ENCODE data around the gene PBOV1.
"Not testable (repeated sequence)": the region's sequence is repeated elsewhere in the genome, so short reads cannot be mapped to it uniquely, and the experiment has no call there.

PBOV1 gene

DNA sequence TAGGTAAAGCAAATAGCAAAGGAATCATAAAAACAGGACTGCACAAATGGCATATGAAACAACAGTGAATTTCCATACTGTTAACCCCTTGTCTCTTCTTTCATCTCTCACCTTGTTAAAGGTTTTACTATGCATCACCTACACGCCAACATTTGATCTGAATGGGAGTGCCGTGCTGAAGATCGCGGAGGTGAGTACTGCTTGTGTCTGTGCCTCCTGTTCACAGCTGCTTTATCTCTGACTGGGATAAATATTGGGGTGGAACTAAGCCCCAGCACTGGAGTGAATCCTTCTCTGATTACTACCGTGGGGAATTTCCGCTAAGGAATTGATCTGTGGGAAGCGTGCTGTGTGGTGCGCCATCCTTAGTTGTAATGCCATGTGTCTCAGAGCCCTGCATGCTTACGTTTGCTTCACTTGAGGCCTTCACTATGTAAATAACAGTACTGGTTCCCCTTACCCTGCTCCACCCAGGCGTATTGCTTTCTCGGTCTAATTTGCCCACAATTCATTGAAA is 11.4 kb upstream of the PBOV1 start:
- Histone ChIP-seq H3K27ac (no peak overlapping the region), H4K20me1 (no peaks in the 10 kb centered on the region), H3K36me3 (no peaks in the 10 kb centered on the region), H3K4me1 (peaks cover 11% of the 10 kb centered on the region), H3K9ac (no peak overlapping the region), H3K4me2 (no peak overlapping the region), H3K9me3 (no peaks in the 10 kb centered on the region), H3K4me3 (no peak overlapping the region), H3K27me3 (no peaks in the 10 kb centered on the region)
- TF ChIP-seq Cebpa-rat (IDR thresholded peaks at IDR 0.05) = no peak

DNA sequence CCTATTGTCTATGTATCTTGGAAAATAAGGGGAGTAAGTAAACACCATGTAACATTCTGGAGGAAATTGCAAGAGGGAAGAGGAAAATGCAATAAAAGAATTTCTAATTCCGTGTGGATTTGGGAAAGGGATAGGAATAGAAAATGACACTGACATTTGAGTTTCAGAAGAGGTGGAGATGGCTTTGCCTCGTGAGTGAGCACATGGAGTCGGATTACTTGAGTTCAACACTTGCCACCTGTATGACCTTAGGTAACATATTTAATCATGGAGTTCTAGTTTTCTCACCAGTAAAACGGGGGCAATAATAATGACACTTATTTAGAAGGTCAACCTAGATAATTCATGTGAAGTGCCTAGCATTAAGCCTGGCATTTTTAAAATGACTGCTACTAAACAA is 10.8 kb upstream of the PBOV1 start:
- Histone ChIP-seq H3K27ac (no peak overlapping the region), H3K27me3 (no peaks in the 10 kb centered on the region), H3K4me2 (no peak overlapping the region), H4K20me1 (no peaks in the 10 kb centered on the region), H3K36me3 (no peaks in the 10 kb centered on the region), H3K4me1 (peaks cover 11% of the 10 kb centered on the region), H3K9ac (no peak overlapping the region), H3K9me3 (no peaks in the 10 kb centered on the region), H3K4me3 (no peak overlapping the region)
- TF ChIP-seq Cebpa-rat (IDR thresholded peaks at IDR 0.05) = no peak

DNA sequence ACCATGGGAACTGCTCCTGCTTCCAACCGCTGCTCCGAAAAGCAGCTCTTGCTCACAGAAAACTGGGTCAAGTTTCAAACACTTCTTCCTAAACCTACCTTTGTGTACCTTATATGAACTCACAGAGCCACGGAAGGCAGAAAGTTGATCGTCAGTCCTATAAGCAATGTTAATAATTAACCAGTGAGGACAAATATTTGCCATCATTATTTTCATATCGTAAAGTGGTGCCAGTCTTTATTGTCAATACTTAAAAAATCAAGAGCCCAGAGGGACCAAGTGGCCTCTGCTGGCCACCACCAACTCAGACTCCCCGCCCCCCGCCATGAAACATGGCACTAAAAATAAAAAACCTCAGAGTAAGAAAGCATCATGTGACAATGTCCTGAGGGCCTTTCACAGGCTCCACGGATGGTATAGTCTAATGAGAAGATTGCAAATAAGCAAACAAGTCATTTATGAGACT is 9.1 kb upstream of the PBOV1 start:
- H3K27ac ChIP-seq = no peak overlapping the region
- H3K36me3 ChIP-seq = no peaks in the 10 kb centered on the region
- no peak overlapping the region for H3K4me3 ChIP-seq
- no peak for TF ChIP-seq Cebpa-rat (IDR thresholded peaks at IDR 0.05)
- no peaks in the 10 kb centered on the region for H3K27me3 ChIP-seq
- H3K9me3 ChIP-seq = no peaks in the 10 kb centered on the region
- no peak overlapping the region for H3K9ac ChIP-seq
- H3K4me2 ChIP-seq = no peak overlapping the region
- H3K4me1 ChIP-seq = peaks cover 11% of the 10 kb centered on the region
- H4K20me1 ChIP-seq = no peaks in the 10 kb centered on the region

DNA sequence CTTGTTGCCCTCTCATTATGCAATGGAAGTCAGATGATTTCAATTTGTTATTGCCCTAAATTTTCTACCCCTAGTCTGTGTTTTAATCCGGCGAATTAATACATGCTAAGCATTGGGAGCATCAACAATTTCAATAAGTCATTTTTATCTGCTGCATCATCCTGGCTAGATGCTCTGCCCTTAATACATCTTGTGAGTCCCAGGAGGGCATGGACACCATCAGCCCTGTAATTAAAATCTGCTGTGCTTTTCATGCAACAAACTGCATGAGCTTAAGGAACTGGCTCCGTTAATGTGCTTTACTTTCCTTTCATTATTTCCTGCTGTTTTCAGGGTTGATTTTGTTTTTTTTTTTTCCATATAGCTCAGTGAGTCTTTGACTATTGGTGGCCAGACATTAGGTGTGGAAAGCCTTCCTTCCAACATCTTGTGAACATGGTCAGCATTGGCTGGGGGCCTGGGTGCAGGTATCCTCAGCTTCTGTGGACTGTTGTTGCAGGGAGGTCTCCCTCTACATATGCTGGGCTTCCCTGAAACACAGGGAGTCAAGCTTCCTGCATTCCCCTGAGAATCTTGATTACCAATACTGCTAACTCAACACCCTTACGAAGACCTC is 8.5 kb upstream of the PBOV1 start:
- Histone ChIP-seq H3K27ac (no peak overlapping the region), H3K36me3 (no peaks in the 10 kb centered on the region), H3K4me1 (peaks cover 7% of the 10 kb centered on the region), H4K20me1 (no peaks in the 10 kb centered on the region), H3K4me2 (no peak overlapping the region), H3K27me3 (no peaks in the 10 kb centered on the region), H3K9ac (no peak overlapping the region), H3K4me3 (no peak overlapping the region), H3K9me3 (no peaks in the 10 kb centered on the region)
- no peak for TF ChIP-seq Cebpa-rat (IDR thresholded peaks at IDR 0.05)

DNA sequence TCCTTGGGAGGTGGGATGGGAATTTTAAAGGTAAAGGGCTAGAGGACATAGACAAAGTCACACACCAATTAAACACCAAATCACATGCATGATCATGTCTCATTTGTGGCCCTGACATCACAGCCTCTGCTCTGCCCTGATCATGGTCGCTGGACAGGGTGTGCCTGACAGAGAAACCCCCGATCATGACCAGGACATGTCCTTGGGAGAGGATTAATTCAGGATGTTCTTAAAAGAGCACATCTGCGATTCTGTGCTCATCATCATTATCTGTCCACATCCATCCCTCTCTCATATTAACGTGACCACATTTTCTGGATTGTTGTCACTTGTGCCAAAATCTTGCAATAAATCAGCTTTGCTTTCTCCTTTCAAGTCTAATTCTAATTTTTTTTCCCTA is 7.7 kb upstream of the PBOV1 start:
- no peaks in the 10 kb centered on the region for H3K36me3 ChIP-seq
- H3K4me2 ChIP-seq = no peak overlapping the region
- no peaks in the 10 kb centered on the region for H3K27me3 ChIP-seq
- H3K27ac ChIP-seq = no peak overlapping the region
- H3K4me3 ChIP-seq = no peak overlapping the region
- TF ChIP-seq Cebpa-rat (IDR thresholded peaks at IDR 0.05) = no peak
- H3K4me1 ChIP-seq = no peaks in the 10 kb centered on the region
- no peak overlapping the region for H3K9ac ChIP-seq
- H4K20me1 ChIP-seq = no peaks in the 10 kb centered on the region
- H3K9me3 ChIP-seq = no peaks in the 10 kb centered on the region

DNA sequence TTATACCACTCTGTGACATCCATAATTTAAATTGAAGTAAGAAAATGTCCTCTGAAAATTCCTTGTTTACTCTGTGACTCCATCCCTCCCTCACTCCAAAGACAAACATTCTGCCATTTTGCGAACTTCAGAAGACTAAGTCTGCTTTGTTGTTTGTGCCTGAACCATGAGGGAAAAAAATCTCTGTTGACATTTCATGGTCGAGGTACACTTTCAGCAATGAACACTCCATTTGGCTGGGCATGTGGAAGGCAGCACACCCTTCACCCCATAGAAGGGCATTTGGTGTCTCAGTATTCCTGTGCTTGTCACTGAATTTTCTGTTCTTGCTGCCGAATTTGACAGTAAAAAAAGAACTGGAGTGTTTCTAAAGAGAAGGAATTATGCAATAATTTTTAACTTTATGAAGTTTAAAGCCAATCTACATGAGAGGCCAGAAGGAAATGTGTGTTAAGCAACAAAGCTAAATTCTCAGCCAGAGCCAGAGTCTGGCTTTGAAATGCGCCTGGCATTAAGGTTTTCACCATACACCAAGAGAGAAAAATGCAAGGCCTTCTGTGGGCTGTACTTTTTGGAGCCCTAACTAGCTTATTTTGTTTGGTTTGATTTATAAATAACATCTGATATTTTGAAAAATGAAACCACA is 4.7 kb upstream of the PBOV1 start:
- no peak overlapping the region for H3K9ac ChIP-seq
- 0 out of 2 replicates have a peak, but pooled peaks have one; percentile 9 for TF ChIP-seq Cebpa-rat (IDR thresholded peaks at IDR 0.05)
- no peak overlapping the region for H3K4me2 ChIP-seq
- no peak overlapping the region for H3K4me3 ChIP-seq
- no peak overlapping the region for H3K27ac ChIP-seq
- H4K20me1 ChIP-seq = no peaks in the 10 kb centered on the region
- no peaks in the 10 kb centered on the region for H3K27me3 ChIP-seq
- H3K36me3 ChIP-seq = no peaks in the 10 kb centered on the region
- H3K9me3 ChIP-seq = no peaks in the 10 kb centered on the region
- H3K4me1 ChIP-seq = no peaks in the 10 kb centered on the region

DNA sequence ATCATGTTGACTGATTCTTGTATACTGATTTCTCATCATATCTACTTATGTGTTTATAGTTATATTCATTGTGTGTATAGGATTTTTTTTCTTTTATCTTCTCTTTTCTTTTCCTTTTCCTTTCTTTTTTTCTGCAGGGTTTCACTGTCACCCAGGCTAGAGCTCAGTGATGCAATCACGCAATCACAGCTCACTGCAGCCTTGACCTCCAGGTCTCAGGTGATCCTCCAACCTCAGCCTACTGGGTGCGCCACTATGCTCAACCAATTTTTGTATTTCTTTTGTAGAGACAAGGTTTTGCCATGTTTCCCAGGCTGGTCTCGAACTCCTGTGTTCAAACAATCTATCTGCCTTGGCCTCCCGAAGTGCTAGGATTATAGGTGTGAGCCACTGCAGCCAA is 1.6 kb upstream of the PBOV1 start:
- Histone ChIP-seq H3K9me3 (no peaks in the 10 kb centered on the region), H3K4me3 (no peak overlapping the region), H3K9ac (no peak overlapping the region), H3K27ac (no peak overlapping the region), H3K36me3 (no peaks in the 10 kb centered on the region), H3K4me1 (no peaks in the 10 kb centered on the region), H3K27me3 (no peaks in the 10 kb centered on the region), H3K4me2 (no peak overlapping the region), H4K20me1 (no peaks in the 10 kb centered on the region)
- no peak for TF ChIP-seq Cebpa-rat (IDR thresholded peaks at IDR 0.05)

DNA sequence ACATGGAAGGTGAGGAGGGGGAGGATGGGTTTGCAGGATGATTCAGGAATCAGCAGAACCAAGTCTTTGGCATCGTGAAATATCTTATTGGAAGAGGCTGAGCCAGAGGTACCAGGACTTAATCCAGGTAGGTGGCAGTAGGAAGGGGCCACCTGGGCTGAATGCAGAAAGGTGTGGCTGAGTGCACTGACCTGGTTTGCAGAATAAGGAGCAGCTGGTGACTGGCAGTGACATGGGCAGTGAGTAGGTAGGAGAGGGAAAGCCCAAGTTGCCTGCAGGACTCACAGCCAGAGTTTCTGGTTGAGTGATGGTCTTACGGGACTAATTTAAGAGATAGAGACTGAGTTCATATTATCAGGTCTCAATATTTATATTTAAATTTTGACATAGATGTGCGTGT is 1.1 kb upstream of the PBOV1 start:
- no peaks in the 10 kb centered on the region for H3K4me1 ChIP-seq
- H3K9ac ChIP-seq = no peak overlapping the region
- H3K4me3 ChIP-seq = no peak overlapping the region
- no peaks in the 10 kb centered on the region for H4K20me1 ChIP-seq
- H3K27ac ChIP-seq = no peak overlapping the region
- H3K9me3 ChIP-seq = no peaks in the 10 kb centered on the region
- H3K27me3 ChIP-seq = no peaks in the 10 kb centered on the region
- H3K36me3 ChIP-seq = no peaks in the 10 kb centered on the region
- H3K4me2 ChIP-seq = no peak overlapping the region
- TF ChIP-seq Cebpa-rat (IDR thresholded peaks at IDR 0.05) = no peak

DNA sequence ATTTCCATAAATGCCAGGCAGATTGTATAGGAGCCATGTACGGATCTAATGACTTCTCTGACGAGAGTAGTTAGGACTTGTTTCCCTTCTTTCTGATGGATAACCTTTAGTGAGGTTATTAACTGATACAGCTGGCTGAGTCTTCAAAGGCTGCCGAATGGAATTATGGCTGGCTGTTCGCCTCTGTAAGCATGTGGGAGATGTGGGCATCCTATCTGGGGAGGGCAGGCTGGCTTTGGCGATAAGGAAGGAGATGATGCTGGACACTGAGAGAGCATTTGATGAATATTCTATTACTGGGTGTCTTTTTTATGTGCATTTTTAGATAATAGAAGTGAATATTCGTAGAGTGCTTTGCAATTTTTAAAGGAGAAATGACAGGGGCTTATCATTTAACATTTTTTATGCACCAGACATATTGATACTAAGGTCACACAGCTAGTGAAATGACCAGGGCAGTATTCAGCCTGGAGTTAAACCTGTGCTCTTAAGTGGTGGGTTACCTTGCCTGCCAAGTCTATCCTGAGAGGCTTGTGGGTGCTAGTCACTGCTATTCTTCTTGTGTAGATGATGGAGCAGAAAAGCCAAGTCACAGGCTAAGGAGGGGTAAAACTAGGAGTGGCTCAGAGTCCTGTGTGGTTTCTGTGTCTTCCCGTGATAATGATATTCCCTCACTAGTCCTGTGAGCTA is 3.1 kb downstream of the PBOV1 start:
- H3K9me3 ChIP-seq = no peaks in the 10 kb centered on the region
- H3K27me3 ChIP-seq = no peaks in the 10 kb centered on the region
- no peak overlapping the region for H3K9ac ChIP-seq
- H3K4me3 ChIP-seq = no peak overlapping the region
- H3K36me3 ChIP-seq = no peaks in the 10 kb centered on the region
- H3K27ac ChIP-seq = no peak overlapping the region
- TF ChIP-seq Cebpa-rat (IDR thresholded peaks at IDR 0.05) = no peak
- H3K4me1 ChIP-seq = no peaks in the 10 kb centered on the region
- H4K20me1 ChIP-seq = no peaks in the 10 kb centered on the region
- no peak overlapping the region for H3K4me2 ChIP-seq

DNA sequence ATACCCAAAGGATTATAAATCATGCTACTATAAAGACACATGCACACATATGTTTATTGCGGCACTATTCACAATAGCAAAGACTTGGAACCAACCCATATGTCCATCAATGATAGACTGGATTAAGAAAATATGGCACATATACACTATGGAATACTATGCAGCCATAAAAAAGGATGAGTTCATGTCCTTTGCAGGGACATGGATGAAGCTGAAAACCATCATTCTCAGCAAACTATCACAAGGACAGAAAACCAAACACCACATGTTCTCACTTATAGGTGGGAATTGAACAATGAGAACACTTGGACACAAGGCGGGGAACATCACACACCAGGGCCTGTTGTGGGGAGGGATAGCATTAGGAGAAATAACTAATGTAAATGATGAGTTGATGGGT is 5.8 kb downstream of the PBOV1 start:
- not testable (repeated sequence) for H3K9ac ChIP-seq, H3K9me3 ChIP-seq, H3K27me3 ChIP-seq, H3K27ac ChIP-seq, H3K4me2 ChIP-seq, H4K20me1 ChIP-seq, H3K4me1 ChIP-seq, H3K4me3 ChIP-seq, H3K36me3 ChIP-seq
